Ovary (tissue), 3 donors: ENCODE measurements around the gene RDH8.

Experiments
- CTCF ChIP-seq, 3 donors: fragments of 450-650 bp in 2 of 3; fragments of 200-600 bp in 1 of 3; IDR thresholded peaks; one replicate each; pipeline versions ENCODE4 v1.5.1 to v1.8.0; 2016 to 2022; ENCODE audit warnings: antibody characterized with exemption in 3 of 3, mild to moderate bottlenecking in 1 of 3
- POLR2A ChIP-seq: fragments of 450-650 bp; IDR thresholded peaks from one replicate; pipeline ENCODE4 v1.6.1; 2017; ENCODE audit warnings: antibody characterized with exemption, mild to moderate bottlenecking, moderate library complexity
- donor health status: DM: no; HTN: no; CAD: no.

- TF ChIP-seq CTCF (IDR thresholded peaks at IDR 0.05): no peak
- TF ChIP-seq POLR2A: no peak
Observed at GRCh38 chr19:9996541-9996940, 16.7 kb upstream of the RDH8 start.
